OCI-LY3 (cell line): ENCODE results near the gene RAN.

Experiments
- H2AFZ ChIP-seq: fragments of 200-600, 300-600 bp; shearing (Covaris generic); 2 replicates; pipeline ENCODE4 v1.6.0; 2014; ENCODE audit warnings: antibody characterized with exemption, low read depth, low read length
- H3K27ac ChIP-seq: fragments of 200-600, 300-600 bp; sonication (generic); 2 replicates; pipeline ENCODE4 v1.5.1; 2014; ENCODE audit warnings: mild to moderate bottlenecking, low read length, moderate library complexity, mixed read lengths
- H3K27me3 ChIP-seq: fragments of 200-600, 300-600 bp; sonication (generic); 2 replicates; pipeline ENCODE4 v1.6.1; 2014; ENCODE audit warnings: low read depth, low read length, mixed read lengths
- H3K36me3 ChIP-seq: fragments of 200-600, 300-600 bp; sonication (generic); replicated peaks from 2 replicates; pipeline ENCODE3; 2014; ENCODE audit warnings: low read depth, low read length, mixed read lengths
- H3K4me1 ChIP-seq: fragments of 300-600, 200-600 bp; sonication (generic); 2 replicates; pipeline ENCODE4 v1.6.1; 2014; ENCODE audit warnings: low read length, mixed read lengths
- H3K4me2 ChIP-seq: fragments of 200-600, 300-600 bp; sonication (generic); 2 replicates; pipeline ENCODE4 v1.6.1; 2014; ENCODE audit warnings: low read length, mixed read lengths
- H3K4me3 ChIP-seq: fragments of 300-600, 200-600 bp; sonication (generic); 2 replicates; pipeline ENCODE4 v1.5.1; 2014; ENCODE audit warnings: antibody characterized with exemption, mild to moderate bottlenecking, low read length, moderate library complexity
- H3K79me2 ChIP-seq: fragments of 300-600, 200-600 bp; shearing (Covaris generic); 2 replicates; pipeline ENCODE4 v1.6.1; 2014; ENCODE audit warnings: mild to moderate bottlenecking, low read length, mixed read lengths
- H3K9ac ChIP-seq: fragments of 300-600, 200-600 bp; shearing (Covaris generic); 2 replicates; pipeline ENCODE4 v1.6.0; 2014; ENCODE audit warnings: mild to moderate bottlenecking, low read length, moderate library complexity
- H3K9me3 ChIP-seq: fragments of 200-600, 300-600 bp; shearing (Covaris generic); 2 replicates; pipeline ENCODE4 v1.6.1; 2014; ENCODE audit warnings: low read length, mixed read lengths; ENCODE audit not compliant: insufficient read depth
- H4K20me1 ChIP-seq: fragments of 200-600, 300-600 bp; sonication (generic); 2 replicates; pipeline ENCODE4 v1.6.1; 2016; ENCODE audit warnings: low read length, mixed read lengths; ENCODE audit not compliant: insufficient read depth
- CTCF ChIP-seq: fragments of 200-600, 300-600 bp; sonication (generic); IDR thresholded peaks from 2 replicates; pipeline ENCODE4 v1.5.1; 2014; ENCODE audit warnings: antibody characterized with exemption, low read length, low read depth
- EZH2phosphoT487 ChIP-seq: fragments of 200-600 bp; shearing (Covaris generic); IDR thresholded peaks from 2 replicates; pipeline ENCODE4 v1.6.1; 2018; ENCODE audit warnings: antibody characterized with exemption, mixed run types, low read depth

RAN gene

GRCh38 chr12:130831876-130832405 lies 39.9 kb upstream of the RAN start:
- no peak overlapping the region for H3K9ac ChIP-seq
- no peak overlapping the region for H3K4me2 ChIP-seq
- H3K9me3 ChIP-seq = no peaks in the 10 kb centered on the region
- 0 out of 2 replicates have a peak, but pooled peaks cover 2% of the 10 kb centered on the region for H4K20me1 ChIP-seq
- H3K27me3 ChIP-seq = no peaks in the 10 kb centered on the region
- H3K27ac ChIP-seq = no peak overlapping the region
- peaks cover 38% of the 10 kb centered on the region for H3K79me2 ChIP-seq
- no peaks in the 10 kb centered on the region for H3K36me3 ChIP-seq
- H3K4me1 ChIP-seq = no peaks in the 10 kb centered on the region
- H2AFZ ChIP-seq = no peak overlapping the region
- TF ChIP-seq CTCF (no peak), EZH2phosphoT487 (no peak)
- H3K4me3 ChIP-seq = no peak overlapping the region

- Histone ChIP-seq H3K9ac (no peak overlapping the region), H3K4me3 (no peak overlapping the region), H3K36me3 (no peaks in the 10 kb centered on the region), H3K4me1 (peaks cover under 1% of the 10 kb centered on the region; the same call in 1 of the 2 replicates), H3K9me3 (no peaks in the 10 kb centered on the region), H4K20me1 (0 out of 2 replicates have a peak, but pooled peaks cover 2% of the 10 kb centered on the region), H3K27me3 (no peaks in the 10 kb centered on the region), H3K4me2 (no peak overlapping the region), H3K27ac (no peak overlapping the region), H2AFZ (no peak overlapping the region), H3K79me2 (peaks cover 44% of the 10 kb centered on the region)
- TF ChIP-seq EZH2phosphoT487 (no peak), CTCF (no peak)
These were observed 39.2 kb upstream of the RAN start for GRCh38 chr12:130832561-130833209.

GRCh38 chr12:130835011-130835410 lies 36.9 kb upstream of the RAN start:
- Histone ChIP-seq H2AFZ (no peak overlapping the region), H3K27ac (no peak overlapping the region), H3K36me3 (no peaks in the 10 kb centered on the region), H3K9me3 (no peaks in the 10 kb centered on the region), H3K9ac (no peak overlapping the region), H3K27me3 (no peaks in the 10 kb centered on the region), H3K4me3 (no peak overlapping the region), H3K4me1 (peaks cover 13% of the 10 kb centered on the region), H3K79me2 (peaks cover 48% of the 10 kb centered on the region), H3K4me2 (no peak overlapping the region), H4K20me1 (peaks cover 6% of the 10 kb centered on the region; the same call in 1 of the 2 replicates)
- TF ChIP-seq EZH2phosphoT487 (no peak), CTCF (no peak)

DNA sequence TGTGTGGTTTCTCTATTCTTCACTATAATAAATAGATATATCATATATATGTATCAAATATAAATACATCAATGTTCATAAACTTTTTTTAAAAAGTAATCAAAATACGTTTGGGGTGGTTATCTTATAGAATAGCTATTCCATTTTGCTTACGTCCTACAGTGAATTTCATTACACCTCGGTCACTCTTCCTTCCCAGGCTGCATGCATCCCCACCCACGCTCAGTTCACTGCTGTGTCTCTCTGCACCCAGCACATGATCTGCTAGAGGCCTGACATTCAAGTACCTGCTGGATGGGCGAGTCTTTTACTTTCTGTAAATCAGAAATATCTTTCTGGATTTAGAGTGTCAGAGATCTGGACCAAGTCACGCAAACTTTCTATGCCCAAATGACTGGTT lies 36.4 kb upstream of the RAN start:
- H3K36me3 ChIP-seq = no peaks in the 10 kb centered on the region
- no peak overlapping the region for H3K27ac ChIP-seq
- H3K9ac ChIP-seq = no peak overlapping the region
- H3K4me2 ChIP-seq = no peak overlapping the region
- no peak overlapping the region for H2AFZ ChIP-seq
- no peak overlapping the region for H3K4me3 ChIP-seq
- no peaks in the 10 kb centered on the region for H3K9me3 ChIP-seq
- no peaks in the 10 kb centered on the region for H3K27me3 ChIP-seq
- peaks cover 13% of the 10 kb centered on the region for H3K4me1 ChIP-seq
- TF ChIP-seq EZH2phosphoT487 (no peak), CTCF (no peak)
- peaks cover 48% of the 10 kb centered on the region for H3K79me2 ChIP-seq
- peaks cover 6% of the 10 kb centered on the region; the same call in 1 of the 2 replicates for H4K20me1 ChIP-seq
